GM12878 (cell line): ENCODE measurements around the gene JMY. TPM values are rescaled to one million over a fixed set of nuclear protein-coding genes. Genes with fewer than 3 reads are reported as not detected.

Experiments used
- ATAC-seq: fragments of 200-7000 bp; cut with Tn5 transposase; 3 replicates; pipeline ENCODE4 v1.9.1; 2020; ENCODE audit warnings: mild to moderate bottlenecking, moderate library complexity
- BruUV-seq: library from RNA; stranded (reverse); fragments of 400-500 nt; replicated peaks from 2 replicates; lab custom pipeline; 2021; lab: Mats Ljungman, UMichigan
- CTCF ChIA-PET: fragments of 300-600 bp; sonication (Branson Sonifier 250); formaldehyde crosslinking; extraction: SDS; loops from one replicate; lab custom pipeline; 2021; ENCODE audit warnings: inconsistent platforms; lab: Yijun Ruan, JAX
- POLR2A ChIA-PET: fragments of 350-600 bp; formaldehyde crosslinking; extraction: SDS; loops from one replicate; lab custom pipeline; 2021; ENCODE audit warnings: inconsistent platforms; lab: Charles Lee
- RAD21 ChIA-PET: fragments of 300-600 bp; sonication (Branson Sonifier 250); formaldehyde crosslinking; loops from one replicate; lab custom pipeline; 2023; ENCODE audit warnings: antibody characterized with exemption; ENCODE audit not compliant: unreplicated experiment; lab: Charles Lee
- SMC1A ChIA-PET: fragments of 300-600 bp; sonication (Branson Sonifier 250); formaldehyde crosslinking; loops from one replicate; lab custom pipeline; 2023; ENCODE audit not compliant: unreplicated experiment, uncharacterized antibody; lab: Charles Lee
- DNase-seq: peaks from one replicate; pipeline ENCODE4 v3.0.0-alpha.2; 2011; ENCODE audit warnings: low read depth, low spot score
- FAIRE-seq: peaks from 3 replicates; lab custom pipeline; 2011; peaks lifted over from hg19 to GRCh38; lab: Jason Lieb, UNC
- H2AFZ ChIP-seq: 2 replicates; pipeline ENCODE4 v1.6.0; 2011; ENCODE audit warnings: low read depth, low read length, control low read depth; ENCODE audit not compliant: control insufficient read depth
- H3K27ac ChIP-seq: 2 replicates; pipeline ENCODE4 v1.5.1; 2011; ENCODE audit warnings: control low read depth; ENCODE audit not compliant: control insufficient read depth, insufficient read depth
- H3K27me3 ChIP-seq, 2 experiments: replicated peaks in 1 of 2; 2 replicates each; pipeline versions ENCODE4 v1.6.0 to v1.6.1; 2011; ENCODE audit warnings: low read length in 1 of 2; ENCODE audit not compliant: control insufficient read depth in 2 of 2, insufficient read depth in 2 of 2
- H3K36me3 ChIP-seq, 2 experiments: 2 replicates each; pipeline ENCODE4 v1.5.1; 2011; ENCODE audit warnings: low read length in 1 of 2; ENCODE audit not compliant: control insufficient read depth in 2 of 2, insufficient read depth in 2 of 2
- H3K4me1 ChIP-seq: 2 replicates; pipeline ENCODE4 v1.6.1; 2011; ENCODE audit warnings: mild to moderate bottlenecking, low read length, moderate library complexity, mixed read lengths; ENCODE audit not compliant: control insufficient read depth, insufficient read depth
- H3K4me2 ChIP-seq: 2 replicates; pipeline ENCODE4 v1.6.0; 2011; ENCODE audit warnings: control low read depth; ENCODE audit not compliant: control insufficient read depth, insufficient read depth
- H3K4me3 ChIP-seq: fragments of 200-600 bp; sonication (generic); 2 replicates; pipeline ENCODE4 v1.5.1; 2016
- H3K79me2 ChIP-seq: 2 replicates; pipeline ENCODE4 v1.6.0; 2011; ENCODE audit warnings: low read length; ENCODE audit not compliant: control insufficient read depth, insufficient read depth
- H3K9ac ChIP-seq: 2 replicates; pipeline ENCODE4 v1.8.0; 2011; ENCODE audit warnings: low read length, control low read depth, mixed read lengths; ENCODE audit not compliant: control insufficient read depth, insufficient read depth
- H3K9me3 ChIP-seq: replicated peaks from 3 replicates; pipeline ENCODE4 v1.5.1; 2011; ENCODE audit warnings: mild to moderate bottlenecking, low read length; ENCODE audit not compliant: control insufficient read depth, insufficient read depth
- H4K20me1 ChIP-seq: 2 replicates; pipeline ENCODE4 v1.6.0; 2011; ENCODE audit not compliant: control insufficient read depth, insufficient read depth
- ATF2 ChIP-seq: IDR thresholded peaks from 2 replicates; pipeline ENCODE4 v1.6.1; 2012; ENCODE audit warnings: low read length, inconsistent platforms
- CHD1 ChIP-seq: IDR thresholded peaks from 2 replicates; pipeline ENCODE4 v1.6.1; 2012; ENCODE audit warnings: low read depth, low read length, improper control_type of control experiment
- E2F4 ChIP-seq: IDR thresholded peaks from 2 replicates; pipeline ENCODE4 v1.6.1; 2012; ENCODE audit warnings: low read depth, low read length, improper control_type of control experiment
- EED ChIP-seq: sonication (generic); IDR thresholded peaks from 2 replicates; pipeline ENCODE4 v1.6.1; 2016; ENCODE audit warnings: antibody characterized with exemption, low read depth
- KDM1A ChIP-seq: fragments of 200-600 bp; sonication (generic); IDR thresholded peaks from 2 replicates; pipeline ENCODE4 v1.6.1; 2016; ENCODE audit warnings: borderline replicate concordance
- NRF1 ChIP-seq: conservative IDR thresholded peaks from 2 replicates; pipeline ENCODE4 v1.6.1; 2011; ENCODE audit warnings: mild to moderate bottlenecking, low read depth, low read length, improper control_type of control experiment
- RFX5 ChIP-seq: IDR thresholded peaks from 2 replicates; pipeline ENCODE4 v1.6.1; 2011; ENCODE audit warnings: low read depth, low read length, improper control_type of control experiment
- SKIL ChIP-seq: fragments of 450-650 bp; IDR thresholded peaks from 2 replicates; pipeline ENCODE4 v1.6.1; 2017; ENCODE audit warnings: mild to moderate bottlenecking, low read depth, inconsistent platforms; ENCODE audit not compliant: poor library complexity, severe bottlenecking
- SREBF1 ChIP-seq: IDR thresholded peaks from 2 replicates; pipeline ENCODE4 v1.6.1; 2012; ENCODE audit warnings: mild to moderate bottlenecking, low read length
- USF1 ChIP-seq: IDR thresholded peaks from 2 replicates; pipeline ENCODE4 v1.6.1; 2011; ENCODE audit warnings: borderline replicate concordance, low read depth, mild to moderate bottlenecking, moderate library complexity, mixed read lengths, low read length; ENCODE audit not compliant: insufficient read depth; ENCODE audit errors: extremely low read length
- ZNF207 ChIP-seq: fragments of 450-650 bp; IDR thresholded peaks from 2 replicates; pipeline ENCODE4 v1.6.1; 2014; ENCODE audit warnings: antibody characterized with exemption, mild to moderate bottlenecking, borderline replicate concordance
- ZNF24 ChIP-seq: fragments of 450-650 bp; IDR thresholded peaks from 2 replicates; pipeline ENCODE4 v1.6.1; 2017; ENCODE audit warnings: antibody characterized with exemption, mild to moderate bottlenecking
- WGBS: methylation state at CpG from one replicate; pipeline ENCODE4 v1.1.6; 2016; ENCODE audit warnings: low lambda C conversion rate; ENCODE audit not compliant: insufficient replicate concordance, insufficient coverage; ENCODE audit errors: missing lambda C conversion rate; 5-methylcytosine and 5-hydroxymethylcytosine counted together
- in situ Hi-C: fragments of 300-500 bp; cut with MboI; formaldehyde crosslinking; loops from 9 replicates; pipeline ENCODE4 v1.14.3; 2018; ENCODE audit warnings: mixed read lengths
- intact Hi-C: fragments of 100-400 bp; cut with micrococcal nuclease; formaldehyde crosslinking; loops from one replicate; pipeline ENCODE4 v1.14.2; 2022; ENCODE audit not compliant: unreplicated experiment
- polyA plus RNA-seq, 11 experiments: library from polyadenylated mRNA; depleted of rRNA in 4 of 11; unstranded in 6 of 11; stranded (reverse) in 5 of 11; fragments of >200 nt; fragmentation: Nextera tagmentation in 4 of 11; fragmentation: Illumina TruSeq in 1 of 11; extraction: Ambion mirVana in 4 of 11; extraction: Trizol in 1 of 11; gene quantifications; 1 replicate in 1 of 11; 2 replicates in 10 of 11; pipeline versions ENCODE4 v1.2.1 to v1.2.3, GENCODE V29; 2011 to 2016; ENCODE audit warnings: inconsistent platforms in 2 of 11, missing spikeins in 2 of 11, low read depth in 1 of 11
- total RNA-seq, 4 experiments: library from RNA; depleted of rRNA in 3 of 4; stranded (reverse); fragments of >200 nt in 3 of 4; fragmentation: Illumina TruSeq in 1 of 4; extraction: Trizol in 1 of 4; gene quantifications; 2 replicates each; pipeline versions ENCODE4 v1.2.1 to v1.2.3, GENCODE V29; 2013 to 2021

Gene JMY
- total and polyA plus RNA-seq, 10 of the 15 experiments (the other 5 are each of a cell fraction or from before 2014, with no cell fraction given): 0.63 to 4.8 (median 2.4) TPM

- Histone ChIP-seq H3K9ac (no peak overlapping the region), H3K9me3 (no peaks in the 10 kb centered on the region), H3K27ac (no peak overlapping the region), H3K4me3 (no peak overlapping the region), H3K27me3 (no peaks in the 10 kb centered on the region), H3K36me3 (no peaks in the 10 kb centered on the region), H3K4me1 (no peaks in the 10 kb centered on the region), H3K4me2 (no peak overlapping the region), H3K79me2 (no peaks in the 10 kb centered on the region), H2AFZ (no peak overlapping the region), H4K20me1 (no peaks in the 10 kb centered on the region)
- CTCF ChIA-PET: interaction anchor here (0.5 to 2.9 kb wide), 3 partner anchors 9 to 243 kb away, joined by 3 to 18 read pairs (median 9); no protein-coding TSS in a partner anchor
- in situ Hi-C loops: no loop called here
- 54% methylated on average over 3 of the region's 3 CpGs for WGBS
- SMC1A ChIA-PET: interaction anchor here (0.6 to 1.9 kb wide), 4 partner anchors 14 to 290 kb away, joined by 3 to 5 read pairs (median 4); no protein-coding TSS in a partner anchor
- DNase-seq: no peak
- POLR2A ChIA-PET: interaction anchor here (1.0 kb wide), 1 partner anchor 11 kb away, joined by 3 read pairs; no protein-coding TSS in a partner anchor
- no peak for ATAC-seq
- RAD21 ChIA-PET: interaction anchor here (2.1 kb wide), 1 partner anchor 73 kb away, joined by 9 read pairs; no protein-coding TSS in a partner anchor
- no peak for FAIRE-seq
- no peak for TF ChIP-seq EED
- no peak for TF ChIP-seq NRF1
- no peak for TF ChIP-seq SKIL
- intact Hi-C loops: no loop called here
- no TSS peak for BruUV-seq
Measured at GRCh38 chr5:79205965-79206364, 30.0 kb upstream of the JMY start.

- no peaks in the 10 kb centered on the region for H3K79me2 ChIP-seq
- TF ChIP-seq E2F4: no peak
- TF ChIP-seq CHD1: no peak
- no peak for TF ChIP-seq SREBF1
- no peak for TF ChIP-seq ATF2
- no peak for TF ChIP-seq USF1
- no peak for TF ChIP-seq ZNF24
- no peak for TF ChIP-seq ZNF207
- no peak for TF ChIP-seq RFX5
- TF ChIP-seq KDM1A: no peak
Measured at GRCh38 chr5:79206541-79206940, 29.4 kb upstream of the JMY start.

More at GRCh38 chr5:79206541-79206940, 29.4 kb upstream of the JMY start:
- FAIRE-seq: no peak
- no peaks in the 10 kb centered on the region for H3K9me3 ChIP-seq
- ChIA-PET RAD21 (no interaction called here), SMC1A (interaction anchor here (1.9 kb wide), 1 partner anchor 72 kb away, joined by 5 read pairs; no protein-coding TSS in a partner anchor), POLR2A (interaction anchor here (1.0 kb wide), 1 partner anchor 10 kb away, joined by 3 read pairs; no protein-coding TSS in a partner anchor), CTCF (no interaction called here)
- H3K27ac ChIP-seq: no peak overlapping the region
- H3K36me3 ChIP-seq: no peaks in the 10 kb centered on the region
- H2AFZ ChIP-seq: no peak overlapping the region
- no peak for DNase-seq
- H3K4me2 ChIP-seq: no peak overlapping the region
- H3K4me1 ChIP-seq: no peaks in the 10 kb centered on the region
- no peaks in the 10 kb centered on the region for H3K27me3 ChIP-seq
- no peaks in the 10 kb centered on the region for H4K20me1 ChIP-seq
- in situ Hi-C loops: no loop called here
- no peak overlapping the region for H3K9ac ChIP-seq
- WGBS: 100% methylated on average over 3 of the region's 3 CpGs
- ATAC-seq: no peak
- no TSS peak for BruUV-seq
- intact Hi-C loops: no loop called here
- no peak overlapping the region for H3K4me3 ChIP-seq
